Measurements from ENCODE around the gene STXBP2.
A peak's percentile ranks its signal among the peaks of the same experiment; 100 is the strongest.

Gene STXBP2

DNA sequence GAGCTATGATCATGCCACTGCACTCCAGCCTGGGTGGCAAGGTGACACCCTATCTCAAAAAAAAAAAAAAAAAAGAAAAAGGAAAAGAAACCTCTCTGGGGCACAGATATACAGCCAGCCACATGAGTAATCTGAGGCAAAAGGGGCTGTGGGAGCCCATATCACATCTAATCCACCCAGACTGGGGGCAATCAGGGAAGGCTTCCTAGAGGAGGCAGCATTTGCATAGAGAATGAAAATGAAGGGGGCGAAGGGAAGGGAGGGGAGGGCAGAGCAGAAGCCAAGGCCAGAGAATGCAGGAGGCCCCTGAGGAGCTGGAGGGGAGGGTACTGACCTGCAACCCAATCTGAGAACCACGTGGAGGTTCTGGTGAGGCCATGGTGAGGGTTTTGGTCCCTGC lies 13.2 kb downstream of the STXBP2 start:
- no peak for DNase-seq (ENCODE audit: low read depth)

DNA sequence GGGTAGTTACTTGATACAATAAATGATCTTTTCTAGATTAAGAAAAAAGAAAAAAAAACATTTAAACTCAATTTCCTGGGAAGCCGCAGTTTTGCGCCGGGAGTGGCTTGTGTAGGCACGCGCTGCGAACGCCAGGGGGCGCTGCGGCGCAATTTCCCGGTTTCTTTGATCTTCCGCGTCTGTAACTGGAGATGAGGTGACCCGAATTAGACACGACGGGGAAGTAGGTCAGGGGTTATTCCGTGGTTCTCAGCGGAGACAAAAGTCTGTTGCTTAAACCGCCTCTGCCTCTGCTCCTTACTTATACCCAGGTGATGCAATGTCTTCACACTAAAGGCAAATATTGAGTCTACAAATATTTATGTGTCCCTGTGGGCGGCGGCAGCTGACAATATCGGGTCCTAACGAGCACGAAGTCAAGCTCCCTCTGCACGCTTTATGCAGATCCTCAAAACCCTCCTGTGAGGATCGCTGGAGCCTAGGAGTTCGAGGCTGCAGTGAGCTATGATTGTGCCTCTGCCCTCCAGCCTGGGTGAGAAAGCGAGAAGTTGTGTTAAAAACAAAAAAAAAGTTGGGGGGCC lies 15.2 kb downstream of the STXBP2 start:
- DNase-seq (ENCODE audit: low read depth) = peak; percentile 76

- DNase-seq (ENCODE audit: low read depth) = no peak
Observed at GRCh38 chr19:7654401-7654800, 17.5 kb downstream of the STXBP2 start.

DNA sequence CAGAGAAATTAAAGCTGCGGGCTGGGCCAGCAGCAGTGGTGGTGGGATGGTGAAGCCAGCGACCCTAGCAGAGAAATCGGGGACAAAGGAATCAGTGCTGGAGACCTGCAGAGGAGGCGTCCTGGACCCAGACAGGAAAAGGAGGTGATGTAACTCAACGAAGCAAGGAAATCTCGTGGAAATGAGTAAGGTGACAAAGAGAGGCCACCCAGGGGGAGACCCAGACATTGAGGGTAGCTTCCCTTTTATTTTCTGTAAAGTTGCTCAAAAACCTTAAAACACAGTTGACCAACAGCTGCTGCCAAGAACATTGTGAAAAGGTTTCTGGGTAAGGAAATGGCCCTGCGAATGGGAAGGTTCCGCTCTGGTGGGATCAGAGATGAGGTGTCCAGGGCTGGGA lies 18.7 kb downstream of the STXBP2 start:
- DNase-seq (ENCODE audit: low read depth) = no peak

- DNase-seq (ENCODE audit: low read depth) = no peak
Observed at GRCh38 chr19:7657131-7657751, 20.3 kb downstream of the STXBP2 start.

DNA sequence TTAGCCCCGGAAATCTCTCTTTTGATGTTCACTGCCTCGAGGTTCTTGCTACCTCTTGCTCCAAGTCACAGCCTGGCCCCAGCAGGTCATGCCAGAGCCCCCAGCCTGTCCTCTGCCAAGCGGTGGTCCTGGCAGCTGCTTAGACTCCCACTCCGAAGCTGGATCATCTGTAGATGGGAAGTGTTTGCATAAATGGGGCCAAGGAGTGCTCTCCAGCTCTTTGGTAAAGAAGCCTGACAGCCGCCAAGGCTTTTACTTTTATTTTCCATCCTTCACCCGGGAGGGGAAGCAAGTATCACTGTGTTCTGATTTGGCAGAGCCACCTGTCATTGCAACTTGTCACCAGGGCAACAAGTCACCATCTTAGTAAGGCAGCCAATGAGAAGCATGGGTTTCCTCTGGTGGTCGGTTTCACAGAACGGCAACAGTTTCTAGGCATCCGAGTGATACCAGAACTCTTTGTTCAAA lies 21.3 kb downstream of the STXBP2 start:
- DNase-seq (ENCODE audit: low read depth) = no peak

DNA sequence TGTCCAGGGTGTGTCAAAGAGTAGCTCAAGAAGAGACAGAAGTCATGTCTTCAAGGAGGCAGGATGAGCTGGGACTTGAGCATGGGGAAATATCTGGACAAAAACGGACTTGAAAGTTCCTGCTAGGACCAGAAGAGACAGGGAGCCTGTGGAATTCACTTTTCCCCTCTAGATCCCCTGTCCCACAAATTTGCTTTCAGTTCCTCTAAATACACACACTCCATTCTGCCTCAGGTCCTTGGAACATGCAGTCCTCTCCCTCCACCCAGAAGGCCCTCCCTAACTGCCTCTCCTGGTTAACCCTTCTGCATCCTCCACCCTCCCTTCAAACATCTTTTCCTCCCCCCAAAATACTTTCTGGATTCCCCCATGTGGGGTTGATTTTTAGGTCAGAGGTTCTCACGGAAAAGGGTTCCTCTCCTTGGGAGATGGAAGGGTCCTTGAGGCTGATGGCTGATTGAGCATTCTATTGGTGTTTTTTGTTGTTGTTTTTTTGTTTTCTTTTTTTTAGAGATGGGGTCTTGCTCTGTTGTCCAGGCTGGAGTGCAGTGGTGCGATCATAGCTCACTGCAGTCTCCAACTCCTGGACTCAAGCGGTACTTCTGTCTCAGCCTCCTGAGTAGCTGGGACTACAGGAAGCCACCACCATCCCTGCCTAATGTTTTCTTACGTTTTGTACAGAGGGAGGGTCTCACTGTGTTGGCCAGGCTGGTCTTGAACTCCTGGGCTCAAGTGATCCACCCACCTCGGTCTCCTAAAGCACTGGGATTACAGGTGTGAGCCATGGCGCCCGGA lies 25.0 kb downstream of the STXBP2 start:
- no peak for DNase-seq (ENCODE audit: low read depth)

DNA sequence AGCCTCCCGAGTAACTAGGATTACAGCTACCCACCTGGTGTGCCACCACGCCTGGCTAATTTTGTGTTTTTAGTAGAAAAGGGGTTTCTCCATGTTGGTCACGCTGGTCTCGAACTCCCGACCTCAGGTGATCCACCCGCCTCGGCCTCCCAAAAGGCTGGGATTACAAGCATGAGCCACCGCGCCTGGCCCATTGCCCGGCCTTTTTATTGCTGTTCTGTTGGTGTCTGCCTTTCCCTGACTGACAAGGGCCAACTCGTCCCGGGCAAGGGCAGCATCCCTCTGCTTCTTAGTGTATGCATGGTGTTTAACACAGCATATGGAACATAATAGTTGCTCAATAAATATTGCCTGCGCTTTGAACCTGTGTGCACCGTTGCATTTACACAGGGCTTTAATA lies 25.7 kb downstream of the STXBP2 start:
- no peak for DNase-seq (ENCODE audit: low read depth)

- no peak for DNase-seq (ENCODE audit: low read depth)
Observed at GRCh38 chr19:7663706-7664105, 26.8 kb downstream of the STXBP2 start.

GRCh38 chr19:7665076-7665475 lies 28.2 kb downstream of the STXBP2 start:
- DNase-seq (ENCODE audit: low read depth) = no peak

DNA sequence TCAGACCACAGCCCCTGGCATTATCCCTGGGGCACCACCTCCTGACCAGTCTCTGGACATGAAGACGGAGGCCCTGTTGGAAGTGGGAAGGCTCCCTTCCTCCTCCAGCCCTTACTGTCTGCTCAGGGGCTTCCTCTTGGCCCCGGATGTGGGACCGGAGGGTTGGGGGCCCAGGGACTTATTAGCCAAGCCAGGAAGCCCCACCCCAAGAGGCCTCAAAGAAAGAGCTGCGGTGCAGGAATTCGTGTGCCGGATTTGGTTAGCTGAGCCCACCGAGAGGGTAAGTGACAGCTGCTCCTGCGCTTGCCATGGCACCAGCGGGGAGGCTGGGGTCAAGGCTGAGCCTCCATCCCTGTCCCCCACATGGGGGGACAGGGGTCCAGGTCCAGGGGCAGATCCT lies 31.9 kb downstream of the STXBP2 start, which contains the start of gene RETN:
TSS of gene RETN (plus strand) at position 208 of the 400 bp plus-strand sequence. CDS start 278 bp downstream, outside the sequence.
- no peak for DNase-seq (ENCODE audit: low read depth)

GRCh38 chr19:7669641-7670040 lies 32.7 kb downstream of the STXBP2 start:
- DNase-seq (ENCODE audit: low read depth) = no peak

- no peak for DNase-seq (ENCODE audit: low read depth)
Observed at GRCh38 chr19:7670150-7670783, 33.4 kb downstream of the STXBP2 start.

DNA sequence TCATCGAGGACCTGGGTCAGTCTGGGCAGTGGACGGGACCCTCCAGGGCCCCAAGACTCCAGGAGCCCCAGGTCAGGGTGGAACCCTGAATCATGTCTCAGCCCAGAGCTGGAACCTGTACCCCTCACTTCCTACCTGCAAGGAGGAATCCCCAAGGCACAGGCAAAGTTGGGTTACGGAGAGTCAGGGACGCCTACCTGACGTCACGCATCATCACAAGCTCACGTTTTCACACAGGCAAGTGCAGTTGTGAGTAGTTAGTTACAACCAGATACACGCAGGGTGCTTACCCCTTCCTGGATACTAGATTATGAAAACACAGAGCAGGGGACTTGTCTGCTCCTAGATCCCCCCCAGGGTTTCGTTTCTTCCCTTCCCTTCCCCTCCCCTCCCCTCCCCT lies 33.9 kb downstream of the STXBP2 start:
- DNase-seq (ENCODE audit: low read depth) = no peak

GRCh38 chr19:7672522-7672921 lies 35.6 kb downstream of the STXBP2 start:
- no peak for DNase-seq (ENCODE audit: low read depth)

- no peak for DNase-seq (ENCODE audit: low read depth)
Observed at GRCh38 chr19:7674010-7675005, 37.4 kb downstream of the STXBP2 start.

- DNase-seq (ENCODE audit: low read depth) = no peak
Observed at GRCh38 chr19:7676376-7676775, 39.5 kb downstream of the STXBP2 start.

DNA sequence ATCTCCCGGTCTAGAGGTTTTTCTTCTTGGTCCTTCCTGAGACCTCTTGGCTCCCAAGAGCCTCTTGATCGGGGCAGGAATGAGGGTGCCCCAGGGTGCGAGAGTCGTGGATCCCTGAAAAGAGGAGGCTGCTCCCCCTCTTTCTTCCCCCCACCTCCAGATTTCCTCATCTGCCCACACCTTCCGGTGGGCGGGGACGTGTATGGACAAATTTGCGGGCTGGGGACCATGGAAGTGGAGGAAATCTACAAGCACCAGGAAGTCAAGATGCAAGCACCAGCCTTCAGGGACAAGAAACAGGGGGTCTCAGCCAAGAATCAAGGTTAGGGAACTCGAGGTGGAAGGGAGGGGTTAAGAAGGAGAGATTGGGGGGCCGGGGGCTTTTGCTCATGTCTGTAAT lies 39.9 kb downstream of the STXBP2 start, which contains the start of gene MCEMP1:
TSS of gene MCEMP1 (plus strand) at position 237 of the 400 bp plus-strand sequence. CDS start at position 268, 31 bp downstream.
- DNase-seq (ENCODE audit: low read depth) = no peak

- DNase-seq (ENCODE audit: low read depth) = no peak
Observed at GRCh38 chr19:7677669-7678311, 40.9 kb downstream of the STXBP2 start.

DNA sequence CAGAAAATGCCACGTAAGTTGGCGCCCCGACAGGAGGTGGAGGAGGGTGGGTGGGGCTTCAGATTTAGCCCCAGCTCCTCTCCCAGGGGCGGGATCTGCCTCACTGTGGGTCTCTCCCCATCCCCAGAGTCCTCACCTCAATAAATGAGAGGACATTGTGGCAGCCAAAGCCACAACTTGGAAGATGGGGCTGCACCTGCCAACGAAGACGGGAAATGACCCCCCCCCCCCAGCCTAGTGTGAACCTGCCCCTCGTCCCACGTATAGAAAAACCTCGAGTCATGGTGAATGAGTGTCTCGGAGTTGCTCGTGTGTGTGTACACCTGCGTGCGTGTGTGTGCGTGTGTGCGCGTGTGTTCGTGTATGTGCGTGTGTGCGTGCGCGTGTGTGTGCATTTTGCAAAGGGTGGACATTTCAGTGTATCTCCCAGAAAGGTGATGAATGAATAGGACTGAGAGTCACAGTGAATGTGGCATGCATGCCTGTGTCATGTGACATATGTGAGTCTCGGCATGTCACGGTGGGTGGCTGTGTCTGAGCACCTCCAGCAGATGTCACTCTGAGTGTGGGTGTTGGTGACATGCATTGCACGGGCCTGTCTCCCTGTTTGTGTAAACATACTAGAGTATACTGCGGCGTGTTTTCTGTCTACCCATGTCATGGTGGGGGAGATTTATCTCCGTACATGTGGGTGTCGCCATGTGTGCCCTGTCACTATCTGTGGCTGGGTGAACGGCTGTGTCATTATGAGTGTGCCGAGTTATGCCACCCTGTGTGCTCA lies 42.3 kb downstream of the STXBP2 start:
- peak; percentile 41 for DNase-seq (ENCODE audit: low read depth)

Data from stimulated activated CD8-positive, alpha-beta memory T cell treated with anti-CD3 and anti-CD28 coated beads, Interleukin-15, amount 100 ng/mL, for 1 hour (primary cell).